Mucosa of descending colon (tissue), 3 donors: ENCODE results near the gene CACNA2D3. TPM values are rescaled to one million over a fixed set of nuclear protein-coding genes. Genes with fewer than 3 reads are reported as not detected.

ENCODE experiments used
- ATAC-seq: fragments of 200-7000 bp; cut with Tn5 transposase; one replicate; pipeline ENCODE4 v1.9.1; 2020; ENCODE audit warnings: mild to moderate bottlenecking, moderate library complexity
- DNase-seq, 3 donors: peaks; one replicate each; pipeline ENCODE4 v3.0.0-alpha.2; 2020
- H3K36me3 ChIP-seq: fragments of 200-600 bp; one replicate; pipeline ENCODE4 v1.8.0; 2021; ENCODE audit warnings: low read depth, mild to moderate bottlenecking
- H3K4me1 ChIP-seq: fragments of 200-600 bp; one replicate; pipeline ENCODE4 v1.8.0; 2021; ENCODE audit warnings: low read depth, mild to moderate bottlenecking
- H3K4me3 ChIP-seq: fragments of 200-600 bp; one replicate; pipeline ENCODE4 v1.8.0; 2021; ENCODE audit warnings: mild to moderate bottlenecking
- H3K9me3 ChIP-seq: fragments of 200-600 bp; one replicate; pipeline ENCODE4 v1.8.0; 2021; ENCODE audit warnings: mild to moderate bottlenecking
- CTCF ChIP-seq: fragments of 200-600 bp; IDR thresholded peaks from one replicate; pipeline ENCODE4 v1.8.0; 2022; ENCODE audit warnings: antibody characterized with exemption, mild to moderate bottlenecking
- intact Hi-C, 2 donors: fragments of 100-400 bp; cut with DNase I in 1 of 2; cut with micrococcal nuclease in 1 of 2; formaldehyde crosslinking; loops; one replicate each; pipeline versions ENCODE4 v1.11.0 to v1.11.1; 2022; cut with DNase I, micrococcal nuclease
- total RNA-seq, 3 donors: library from RNA; stranded (reverse); fragmentation: NEBNext Ultra II Directional in 2 of 3; extraction: Animal tissue kit (Norgen Biotek cat#: 25700) in 2 of 3; gene quantifications; one replicate each; pipeline versions ENCODE4 v1.2.1 to v1.2.4, GENCODE V29; 2021 to 2023
- donor health status: DM: no; HTN: no; CAD: no; lungs with moderate emphysema.
- donor health status: DM: no; HTN: no; CAD: no.
- donor health status: DM: no; HTN: yes; CAD: no.

Gene CACNA2D3
- total RNA-seq, 3 donors from 2014 or later = 0.34 to 3.5 (median 0.55) TPM

DNA sequence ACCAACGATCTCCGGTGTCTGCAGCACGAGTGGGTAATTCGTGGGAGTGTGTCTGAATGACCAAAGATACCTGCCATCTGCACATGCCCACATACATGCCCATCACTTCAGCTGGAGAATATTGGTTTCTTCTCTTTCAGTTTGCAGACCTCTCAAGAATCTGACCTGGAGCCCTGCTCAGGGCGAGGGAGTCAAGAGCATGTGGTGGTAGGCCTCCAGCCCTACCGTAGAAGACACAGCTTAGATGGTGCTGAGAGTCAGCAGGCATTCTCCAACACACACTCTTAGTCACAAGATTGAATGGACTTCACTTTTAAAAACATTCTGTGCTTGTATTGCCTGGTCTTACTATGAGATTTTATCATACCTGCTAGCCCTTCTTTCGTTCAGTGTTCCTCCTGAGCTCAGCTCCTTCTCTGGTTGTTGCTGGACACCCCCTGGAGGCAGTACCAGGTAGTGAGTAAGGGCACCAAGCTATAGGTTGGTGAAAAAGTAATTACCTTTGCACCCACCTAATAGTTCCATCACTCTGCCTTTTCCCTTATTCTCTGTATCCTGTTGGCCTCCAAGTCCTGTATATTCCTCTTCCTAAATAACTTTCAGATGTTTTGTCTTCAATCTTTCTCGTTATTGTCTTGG lies 252.0 kb downstream of the CACNA2D3 start:
- DNase-seq (peak in 2 of 3 donors; percentile 51 to 71), ATAC-seq (peak; percentile 57)
- TF ChIP-seq CTCF = no peak
- intact Hi-C loops = loop anchor here in 1 of 2 donors (10.0 kb wide), 1 partner anchor 230 kb away; no protein-coding TSS in a partner anchor
- no peaks in the 10 kb centered on the region for H3K36me3 ChIP-seq
- no peak overlapping the region for H3K4me3 ChIP-seq
- H3K4me1 ChIP-seq = no peaks in the 10 kb centered on the region
- H3K9me3 ChIP-seq = no peaks in the 10 kb centered on the region

- Histone ChIP-seq H3K4me1 (no peaks in the 10 kb centered on the region), H3K9me3 (no peaks in the 10 kb centered on the region), H3K4me3 (no peak overlapping the region), H3K36me3 (no peaks in the 10 kb centered on the region)
- DNase-seq (no peak), ATAC-seq (no peak)
- intact Hi-C loops = loop anchor here in 1 of 2 donors (10.0 kb wide), 1 partner anchor 231 kb away; no protein-coding TSS in a partner anchor
- no peak for TF ChIP-seq CTCF
Measured at GRCh38 chr3:54376142-54376807, 253.9 kb downstream of the CACNA2D3 start.

GRCh38 chr3:54376939-54377578 lies 254.7 kb downstream of the CACNA2D3 start:
- no peaks in the 10 kb centered on the region for H3K9me3 ChIP-seq
- TF ChIP-seq CTCF = no peak
- no peak for DNase-seq
- H3K36me3 ChIP-seq = no peaks in the 10 kb centered on the region
- intact Hi-C loops = loop anchor here in 1 of 2 donors (10.0 kb wide), 1 partner anchor 232 kb away; no protein-coding TSS in a partner anchor
- no peak overlapping the region for H3K4me3 ChIP-seq
- ATAC-seq = no peak
- no peaks in the 10 kb centered on the region for H3K4me1 ChIP-seq

DNA sequence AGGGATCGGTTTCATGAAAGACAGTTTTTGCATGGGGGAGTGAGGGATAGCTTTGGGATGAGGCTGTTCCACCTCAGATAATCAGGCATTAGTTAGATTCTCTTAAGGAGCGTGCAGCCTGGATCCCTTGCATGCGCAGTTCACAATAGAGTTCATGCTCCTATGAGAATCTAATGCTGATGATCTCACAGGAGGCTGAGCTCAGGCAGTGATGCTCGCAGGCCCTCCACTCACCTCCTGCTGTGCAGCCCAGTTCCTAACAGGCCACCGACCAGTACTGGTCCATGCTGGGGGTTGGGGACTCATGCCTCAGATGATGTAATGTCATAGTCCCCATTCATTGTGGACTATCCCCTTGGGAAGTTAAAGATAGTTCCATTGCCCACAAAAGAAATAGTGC lies 255.8 kb downstream of the CACNA2D3 start:
- no peak for ATAC-seq
- Histone ChIP-seq H3K36me3 (no peaks in the 10 kb centered on the region), H3K4me3 (no peak overlapping the region), H3K4me1 (no peaks in the 10 kb centered on the region), H3K9me3 (no peaks in the 10 kb centered on the region)
- intact Hi-C loops = loop anchor here in 1 of 2 donors (10.0 kb wide), 1 partner anchor 233 kb away; no protein-coding TSS in a partner anchor
- no peak for TF ChIP-seq CTCF
- DNase-seq = no peak

- Histone ChIP-seq H3K4me1 (no peaks in the 10 kb centered on the region), H3K36me3 (no peaks in the 10 kb centered on the region), H3K9me3 (no peaks in the 10 kb centered on the region), H3K4me3 (no peak overlapping the region)
- no peak for DNase-seq
- no peak for TF ChIP-seq CTCF
- intact Hi-C loops = no loop called here
- no peak for ATAC-seq
Measured at GRCh38 chr3:54384279-54384678, 261.9 kb downstream of the CACNA2D3 start.
